K562 (cell line): ENCODE results near the gene SERPIND1. TPM values are rescaled to one million over a fixed set of nuclear protein-coding genes. Genes with fewer than 3 reads are reported as not detected.

Source experiments
- ARID4B ChIP-seq: sonication (generic); formaldehyde crosslinking; IDR thresholded peaks from 2 replicates; pipeline ENCODE4 v1.8.0; 2022; ENCODE audit warnings: mild to moderate bottlenecking, missing genetic modification reagents
- ASH1L ChIP-seq: fragments of 450-650 bp; IDR thresholded peaks from 2 replicates; pipeline ENCODE4 v1.6.1; 2018; ENCODE audit warnings: borderline replicate concordance, mild to moderate bottlenecking, low read depth; ENCODE audit not compliant: partially characterized antibody
- BDP1 ChIP-seq: IDR thresholded peaks from 3 replicates; pipeline ENCODE4 v1.6.1; 2011; ENCODE audit not compliant: insufficient read length, insufficient read depth
- CBX3 ChIP-seq, 2 experiments: IDR thresholded peaks; 1 replicate in 1 of 2; 2 replicates in 1 of 2; pipeline ENCODE4 v1.6.1; 2012; ENCODE audit warnings: inconsistent platforms in 2 of 2, low read length in 2 of 2, borderline replicate concordance in 1 of 2, control low read depth in 1 of 2
- MNT ChIP-seq, 2 experiments: fragments of 450-650 bp; conservative IDR thresholded peaks; 2 replicates each; pipeline ENCODE4 v1.6.1; 2017; ENCODE audit warnings: mild to moderate bottlenecking in 2 of 2, moderate library complexity in 2 of 2
- MYBL2 ChIP-seq, 2 experiments: fragments of 450-650 bp in 1 of 2; sonication (generic) in 1 of 2; formaldehyde crosslinking in 1 of 2; IDR thresholded peaks; 2 replicates each; pipeline versions ENCODE4 v1.6.1 to v1.8.1; 2017 to 2022; ENCODE audit warnings: borderline replicate concordance in 1 of 2, inconsistent platforms in 1 of 2, low read depth in 1 of 2, mild to moderate bottlenecking in 1 of 2, missing genetic modification reagents in 1 of 2, moderate library complexity in 1 of 2
- NFATC3 ChIP-seq: fragments of 450-650 bp; IDR thresholded peaks from 2 replicates; pipeline ENCODE4 v1.6.1; 2017; ENCODE audit warnings: mild to moderate bottlenecking
- STAT5A ChIP-seq: IDR thresholded peaks from 2 replicates; pipeline ENCODE4 v1.6.1; 2012; ENCODE audit warnings: low read length, inconsistent platforms, borderline replicate concordance
- TAF1 ChIP-seq: IDR thresholded peaks from 2 replicates; pipeline ENCODE4 v1.6.1; 2011; ENCODE audit warnings: mild to moderate bottlenecking, low read length, moderate library complexity; ENCODE audit not compliant: insufficient read depth, control insufficient read depth, severe bottlenecking; ENCODE audit errors: extremely low read depth
- TRIM28 ChIP-seq: fragments of 450-650 bp; IDR thresholded peaks from 2 replicates; pipeline ENCODE4 v1.6.1; 2017
- ZBTB43 ChIP-seq: sonication (generic); formaldehyde crosslinking; IDR thresholded peaks from 2 replicates; pipeline ENCODE4 v1.8.0; 2023; ENCODE audit warnings: mild to moderate bottlenecking, missing genetic modification reagents
- ZFP30 ChIP-seq: fragments of 250-450 bp; sonication (Bioruptor Pico); IDR thresholded peaks from 2 replicates; pipeline ENCODE4 v1.8.0; 2022; ENCODE audit warnings: moderate library complexity, mild to moderate bottlenecking, inconsistent platforms, borderline replicate concordance
- ZNF512 ChIP-seq: IDR thresholded peaks from 2 replicates; pipeline ENCODE4 v1.6.1; 2016; ENCODE audit warnings: missing genetic modification characterization, missing compliant biosample characterization
- ZNF57 ChIP-seq: fragments of 450-650 bp; formaldehyde crosslinking; IDR thresholded peaks from 2 replicates; pipeline ENCODE4 v1.4.0; 2020; ENCODE audit warnings: mild to moderate bottlenecking, moderate library complexity
- polyA plus RNA-seq, 8 experiments: library from polyadenylated mRNA; depleted of rRNA in 4 of 8; stranded (reverse) in 5 of 8; unstranded in 3 of 8; fragments of >200 nt; fragmentation: Nextera tagmentation in 2 of 8; fragmentation: Illumina TruSeq in 1 of 8; extraction: Ambion mirVana in 2 of 8; extraction: Trizol in 1 of 8; gene quantifications; 2 replicates each; pipeline versions ENCODE4 v1.2.1 to v1.2.3, GENCODE V29; 2011 to 2014; ENCODE audit warnings: inconsistent platforms in 1 of 8, missing spikeins in 1 of 8
- total RNA-seq, 7 experiments: library from RNA; depleted of rRNA in 6 of 7; stranded (reverse); fragments of >200 nt in 6 of 7; fragmentation: Illumina TruSeq in 2 of 7; extraction: Trizol in 2 of 7; gene quantifications; 2 replicates each; pipeline versions ENCODE4 v1.2.1 to v1.2.3, GENCODE V29; 2011 to 2021; ENCODE audit warnings: low replicate concordance in 1 of 7

The SERPIND1 gene
- total and polyA plus RNA-seq, 9 of the 15 experiments (the other 6 are each of a cell fraction or from before 2014, with no cell fraction given): 0.04 to 0.11 (median 0.09) TPM; not detected in 6

GRCh38 chr22:20740222-20740951 lies 33.5 kb upstream of the SERPIND1 start (continued):
- no peak for TF ChIP-seq ARID4B (CRISPR knock-in tag)
- TF ChIP-seq BDP1: no peak
- TF ChIP-seq ZBTB43: peak; percentile 51; the same call in 1 of the 2 replicates
- no peak for TF ChIP-seq ZNF57 (CRISPR knock-in tag)
- peak; percentile 100 for TF ChIP-seq TRIM28
- peak; percentile 76; the same call in 1 of the 2 replicates for TF ChIP-seq NFATC3
- peak; percentile 96 for TF ChIP-seq ZNF512 (tag)
- 0 out of 2 replicates have a peak, but pooled peaks have one; percentile 31 for TF ChIP-seq STAT5A
- TF ChIP-seq ZFP30 (CRISPR knock-in tag): 0 out of 2 replicates have a peak, but pooled peaks have one; percentile 60
- no peak for TF ChIP-seq TAF1
- peak in 1 of 2 experiments; percentile 100; a peak in 2 of 3 replicates for TF ChIP-seq CBX3 (IDR thresholded peaks at IDR 0.05; ENCODE audit: borderline replicate concordance in 1 of 2, low read length in 2 of 2)
- peak in 1 of 2 experiments; percentile 28; a peak in 1 of 4 replicates for TF ChIP-seq MNT (conservative IDR thresholded peaks at IDR 0.05)
- TF ChIP-seq ASH1L: peak; percentile 62
- TF ChIP-seq MYBL2 (IDR thresholded peaks at IDR 0.05; ENCODE audit: low read depth): peak; percentile 7; the same call in 1 of the 2 replicates
- no peak for TF ChIP-seq MYBL2 (CRISPR knock-in tag; IDR thresholded peaks at IDR 0.05; ENCODE audit: borderline replicate concordance)
